Prostate gland (tissue), 2 donors: Measurements from ENCODE around the gene RAI1. TPM values are rescaled to one million over a fixed set of nuclear protein-coding genes. Genes with fewer than 3 reads are reported as not detected.
A peak's percentile ranks its signal among the peaks of the same experiment; 100 is the strongest.

ENCODE experiments used
- DNase-seq: peaks from one replicate; pipeline ENCODE4 v3.0.0-alpha.2; 2019; ENCODE audit warnings: low spot score
- H3K27ac ChIP-seq, 2 donors: fragments of 200-600 bp; sonication (generic); 2 replicates each; pipeline ENCODE4 v1.5.1; 2017 to 2019
- H3K27me3 ChIP-seq: fragments of 200-600 bp; sonication (generic); replicated peaks from 2 replicates; pipeline ENCODE4 v1.5.1; 2019; ENCODE audit not compliant: insufficient read depth
- H3K36me3 ChIP-seq, 2 donors: fragments of 200-600 bp; sonication (generic); 1 replicate in 1 of 2; 2 replicates in 1 of 2; pipeline versions ENCODE4 v1.5.1 to v1.8.1; 2017 to 2019
- H3K4me1 ChIP-seq: fragments of 200-600 bp; sonication (generic); replicated peaks from 2 replicates; pipeline ENCODE4 v1.5.1; 2019
- H3K4me3 ChIP-seq, 2 donors: fragments of 200-600 bp; sonication (generic); 2 replicates each; pipeline ENCODE4 v1.5.1; 2017 to 2019
- H3K9me3 ChIP-seq: fragments of 200-600 bp; sonication (generic); 2 replicates; pipeline ENCODE4 v1.5.1; 2017
- POLR2A ChIP-seq: fragments of 450-650 bp; IDR thresholded peaks from one replicate; pipeline ENCODE4 v1.6.1; 2016; ENCODE audit warnings: antibody characterized with exemption, mild to moderate bottlenecking
- POLR2AphosphoS5 ChIP-seq: sonication (generic); formaldehyde crosslinking; IDR thresholded peaks from one replicate; pipeline ENCODE4 v1.6.1; 2017; ENCODE audit warnings: antibody characterized with exemption
- WGBS: methylation state at CpG from one replicate; pipeline ENCODE4 v1.1.5; 2018; 5-methylcytosine and 5-hydroxymethylcytosine counted together
- intact Hi-C: fragments of 100-400 bp; cut with DNase I; formaldehyde crosslinking; loops from one replicate; pipeline ENCODE4 v1.14.2; 2022
- total RNA-seq, 2 donors: library from RNA; depleted of rRNA; stranded (reverse); fragments of >200 nt; gene quantifications; one replicate each; pipeline ENCODE4 v1.1.0, GENCODE V29; 2016
- TF ChIP-seq, protein P1 (sequence below), 4 experiments: fragments of 200-600 bp in 2 of 4; fragments of 450-650 bp in 2 of 4; sonication (generic) in 2 of 4; IDR thresholded peaks; 1 replicate in 3 of 4; 2 replicates in 1 of 4; pipeline ENCODE4 v1.5.1; 2016 to 2019; ENCODE audit warnings: antibody characterized with exemption in 4 of 4, mild to moderate bottlenecking in 2 of 4, moderate library complexity in 2 of 4

The RAI1 gene
- total RNA-seq, 2 donors from 2014 or later = 69.2 to 71.0 TPM

DNA sequence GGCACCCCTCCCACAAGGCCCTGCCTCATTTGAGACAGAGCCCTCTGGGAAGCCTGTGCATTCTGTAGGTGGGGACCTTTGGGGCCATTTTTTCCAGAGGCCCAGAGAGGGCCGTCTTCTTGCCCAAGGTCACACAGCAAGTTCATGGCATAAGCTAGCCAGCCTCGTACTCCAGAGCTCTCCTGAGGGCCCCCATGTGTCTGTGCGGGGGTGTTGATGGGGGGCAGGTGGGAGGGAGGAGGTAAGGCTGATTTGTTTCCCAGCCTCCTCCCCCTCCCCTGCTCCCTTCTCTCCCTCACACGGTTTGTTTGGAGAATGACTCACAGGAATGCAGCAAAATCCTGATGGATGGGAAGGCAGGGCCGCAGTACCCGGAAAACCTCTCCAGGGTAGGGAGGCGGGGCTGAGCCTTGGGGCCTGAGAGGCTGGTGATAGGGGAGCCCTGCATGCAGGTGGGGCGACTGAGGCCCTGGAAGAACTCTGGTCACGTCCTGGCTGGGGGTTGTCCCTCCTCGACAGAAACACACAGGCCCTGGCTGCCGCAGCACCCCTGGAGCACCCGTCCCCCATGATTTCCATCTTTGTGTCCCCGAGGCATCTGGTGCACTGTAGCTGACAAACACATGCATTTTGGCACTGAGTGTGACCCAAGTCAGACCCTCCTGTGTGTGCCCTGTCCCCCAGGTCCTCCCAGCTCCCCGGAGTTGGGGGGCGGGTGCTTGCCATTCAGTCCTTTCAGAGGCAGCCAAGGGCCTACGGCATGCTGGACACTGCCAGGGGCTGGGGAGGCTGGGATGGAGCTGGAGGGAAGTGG, 29.7 kb downstream of the RAI1 start:
- Histone ChIP-seq H3K36me3 (no peaks in the 10 kb centered on the region), H3K4me3 (no peak overlapping the region), H3K9me3 (no peaks in the 10 kb centered on the region), H3K4me1 (peaks cover 39% of the 10 kb centered on the region), H3K27me3 (no peaks in the 10 kb centered on the region), H3K27ac (peak overlapping the region; percentile 84 to 87)
- intact Hi-C loops = no loop called here
- WGBS = 23% methylated on average over 16 of the region's 16 CpGs
- DNase-seq = peak; percentile 93
- TF ChIP-seq POLR2A (peak; percentile 74), POLR2AphosphoS5 (peak; percentile 99)
- TF ChIP-seq, protein P1, sequence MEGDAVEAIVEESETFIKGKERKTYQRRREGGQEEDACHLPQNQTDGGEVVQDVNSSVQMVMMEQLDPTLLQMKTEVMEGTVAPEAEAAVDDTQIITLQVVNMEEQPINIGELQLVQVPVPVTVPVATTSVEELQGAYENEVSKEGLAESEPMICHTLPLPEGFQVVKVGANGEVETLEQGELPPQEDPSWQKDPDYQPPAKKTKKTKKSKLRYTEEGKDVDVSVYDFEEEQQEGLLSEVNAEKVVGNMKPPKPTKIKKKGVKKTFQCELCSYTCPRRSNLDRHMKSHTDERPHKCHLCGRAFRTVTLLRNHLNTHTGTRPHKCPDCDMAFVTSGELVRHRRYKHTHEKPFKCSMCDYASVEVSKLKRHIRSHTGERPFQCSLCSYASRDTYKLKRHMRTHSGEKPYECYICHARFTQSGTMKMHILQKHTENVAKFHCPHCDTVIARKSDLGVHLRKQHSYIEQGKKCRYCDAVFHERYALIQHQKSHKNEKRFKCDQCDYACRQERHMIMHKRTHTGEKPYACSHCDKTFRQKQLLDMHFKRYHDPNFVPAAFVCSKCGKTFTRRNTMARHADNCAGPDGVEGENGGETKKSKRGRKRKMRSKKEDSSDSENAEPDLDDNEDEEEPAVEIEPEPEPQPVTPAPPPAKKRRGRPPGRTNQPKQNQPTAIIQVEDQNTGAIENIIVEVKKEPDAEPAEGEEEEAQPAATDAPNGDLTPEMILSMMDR (IDR thresholded peaks at IDR 0.05) = peak in 2 of 4 experiments; percentile 7 to 19

- intact Hi-C loops = no loop called here
- TF ChIP-seq POLR2A = no peak
- TF ChIP-seq POLR2AphosphoS5 = no peak
- TF ChIP-seq, protein P1 (IDR thresholded peaks at IDR 0.05) = no peak
- Histone ChIP-seq H3K27me3 (no peaks in the 10 kb centered on the region), H3K36me3 (no peaks in the 10 kb centered on the region), H3K4me3 (no peak overlapping the region), H3K27ac (peak overlapping the region; percentile 84 to 87), H3K9me3 (no peaks in the 10 kb centered on the region), H3K4me1 (peaks cover 39% of the 10 kb centered on the region)
- 51% methylated on average over 12 of the region's 12 CpGs for WGBS
- no peak for DNase-seq
Measured at GRCh38 chr17:17711641-17712162, 30.4 kb downstream of the RAI1 start.

DNA sequence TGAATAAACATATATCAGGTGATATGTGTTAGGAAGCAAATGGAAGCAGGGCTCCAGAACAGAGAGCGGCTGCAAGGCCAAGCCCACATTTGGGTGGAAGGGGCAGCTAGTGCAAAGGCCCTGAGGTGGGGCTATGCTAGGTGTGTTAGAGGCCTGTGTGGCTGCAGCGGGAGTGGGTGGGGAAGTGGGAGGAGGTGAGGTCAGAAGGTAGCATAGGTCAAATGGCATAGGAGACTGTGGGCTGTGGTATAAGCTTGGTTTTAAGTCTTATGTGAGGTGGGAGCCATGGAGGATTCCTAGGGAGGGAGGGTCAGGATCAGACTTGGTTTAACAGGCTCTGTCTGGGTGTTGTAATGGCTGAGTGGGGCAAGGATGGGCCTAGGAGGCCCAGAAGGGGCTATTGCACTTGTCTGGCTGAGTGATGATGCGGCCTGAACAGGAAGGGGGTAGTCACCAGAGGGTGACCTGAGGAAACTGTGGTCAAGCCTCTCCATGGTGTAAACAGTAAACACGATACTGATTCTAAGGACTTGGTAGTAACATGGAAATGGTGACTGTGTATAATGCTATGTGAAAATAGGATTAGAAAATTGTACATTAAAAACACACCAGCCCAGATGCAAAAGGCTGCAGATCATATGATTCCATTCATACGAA, 31.1 kb downstream of the RAI1 start:
- no peaks in the 10 kb centered on the region for H3K9me3 ChIP-seq
- intact Hi-C loops = no loop called here
- H3K27ac ChIP-seq = peak overlapping the region; percentile 84 to 87
- 86% methylated on average over 5 of the region's 5 CpGs for WGBS
- H3K36me3 ChIP-seq = no peaks in the 10 kb centered on the region
- no peak overlapping the region for H3K4me3 ChIP-seq
- peaks cover 39% of the 10 kb centered on the region for H3K4me1 ChIP-seq
- TF ChIP-seq, protein P1 (IDR thresholded peaks at IDR 0.05) = no peak
- TF ChIP-seq POLR2AphosphoS5 (no peak), POLR2A (no peak)
- H3K27me3 ChIP-seq = no peaks in the 10 kb centered on the region
- no peak for DNase-seq

DNA sequence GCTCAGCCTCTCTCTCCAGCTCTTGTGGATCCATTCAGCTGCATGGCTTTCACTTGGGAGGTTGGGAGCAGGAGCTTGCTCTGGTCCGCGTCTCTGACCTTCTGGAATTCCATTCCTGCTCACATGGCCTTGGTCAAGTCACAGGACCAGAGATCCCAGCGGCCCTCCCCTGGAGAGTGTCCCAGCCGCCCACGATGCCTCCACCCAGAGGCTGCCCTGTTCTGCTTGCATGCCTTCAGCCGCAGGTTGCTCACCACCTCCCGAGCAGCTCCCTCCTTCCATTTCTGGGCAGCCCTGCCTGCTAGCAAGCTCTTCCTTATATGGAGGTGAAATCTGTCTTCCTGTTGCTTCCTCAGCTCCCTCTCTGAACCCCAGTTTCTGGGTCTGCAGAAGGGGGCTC, 32.6 kb downstream of the RAI1 start:
- no peak for DNase-seq
- peak; percentile 31 for TF ChIP-seq POLR2A
- peak; percentile 11 for TF ChIP-seq POLR2AphosphoS5
- TF ChIP-seq, protein P1 (IDR thresholded peaks at IDR 0.05) = no peak
- intact Hi-C loops = no loop called here
- H3K36me3 ChIP-seq = no peaks in the 10 kb centered on the region
- H3K4me3 ChIP-seq = no peak overlapping the region
- H3K27ac ChIP-seq = peak overlapping the region; percentile 80 to 87
- no peaks in the 10 kb centered on the region for H3K27me3 ChIP-seq
- no peaks in the 10 kb centered on the region for H3K9me3 ChIP-seq
- 54% methylated on average over 7 of the region's 7 CpGs for WGBS
- peaks cover 39% of the 10 kb centered on the region for H3K4me1 ChIP-seq
